A673 (cell line): Measurements from ENCODE around the gene OSBPL6. TPM values are rescaled to one million over a fixed set of nuclear protein-coding genes. Genes with fewer than 3 reads are reported as not detected.
"Not testable (repeated sequence)": the region's sequence is repeated elsewhere in the genome, so short reads cannot be mapped to it uniquely, and the experiment has no call there.

Experiments used
- BruUV-seq: library from RNA; stranded (reverse); fragments of 400-500 nt; replicated peaks from 2 replicates; lab custom pipeline; 2021; lab: Mats Ljungman, UMichigan
- CTCF ChIA-PET: fragments of 300-600 bp; sonication (Branson Sonifier 250); formaldehyde crosslinking; loops from one replicate; lab custom pipeline; 2022; ENCODE audit warnings: antibody characterized with exemption; lab: Charles Lee
- POLR2A ChIA-PET: fragments of 300-600 bp; sonication (Branson Sonifier 250); formaldehyde crosslinking; loops from one replicate; lab custom pipeline; 2022; ENCODE audit warnings: antibody characterized with exemption; ENCODE audit not compliant: low non-redundant PET; lab: Charles Lee
- DNase-seq: peaks from one replicate; pipeline ENCODE4 v3.0.0-alpha.2; 2015; ENCODE audit warnings: low spot score
- H3K27ac ChIP-seq: fragments of 200-600 bp; sonication (generic); 2 replicates; pipeline ENCODE4 v1.5.1; 2016; ENCODE audit warnings: mixed run types, low read depth, mild to moderate bottlenecking, mixed read lengths, antibody characterized with exemption, low read length; ENCODE audit not compliant: poor library complexity, severe bottlenecking
- H3K27me3 ChIP-seq: fragments of 200-600 bp; sonication (generic); replicated peaks from 2 replicates; pipeline ENCODE4 v1.6.1; 2017; ENCODE audit warnings: mixed run types, low read depth, mild to moderate bottlenecking, mixed read lengths, antibody characterized with exemption, low read length; ENCODE audit not compliant: insufficient read depth, poor library complexity
- H3K36me3 ChIP-seq: fragments of 200-600 bp; sonication (generic); 2 replicates; pipeline ENCODE4 v1.6.1; 2016; ENCODE audit warnings: mixed run types, mild to moderate bottlenecking, mixed read lengths, antibody characterized with exemption, low read length; ENCODE audit not compliant: insufficient read depth, poor library complexity, severe bottlenecking
- H3K4me1 ChIP-seq: fragments of 200-600 bp; sonication (generic); 2 replicates; pipeline ENCODE4 v1.6.1; 2017; ENCODE audit warnings: mixed run types, mild to moderate bottlenecking, mixed read lengths, antibody characterized with exemption, low read length; ENCODE audit not compliant: insufficient read depth, poor library complexity, severe bottlenecking
- H3K4me3 ChIP-seq: fragments of 200-600 bp; sonication (generic); 2 replicates; pipeline ENCODE4 v1.5.1; 2016; ENCODE audit warnings: low read depth, mixed run types, mild to moderate bottlenecking, mixed read lengths, low read length; ENCODE audit not compliant: poor library complexity, severe bottlenecking
- H3K9me3 ChIP-seq: fragments of 200-600 bp; sonication (generic); 2 replicates; pipeline ENCODE4 v1.6.1; 2016; ENCODE audit warnings: mixed run types, low read depth, mild to moderate bottlenecking, mixed read lengths, antibody characterized with exemption, low read length; ENCODE audit not compliant: poor library complexity, severe bottlenecking
- EZH2 ChIP-seq: fragments of 200-600 bp; sonication (generic); IDR thresholded peaks from 2 replicates; pipeline ENCODE4 v1.6.1; 2017; ENCODE audit warnings: borderline replicate concordance, low read depth, mild to moderate bottlenecking, mixed read lengths, antibody characterized with exemption, low read length; ENCODE audit not compliant: poor library complexity, severe bottlenecking
- intact Hi-C: fragments of 100-400 bp; cut with micrococcal nuclease; formaldehyde crosslinking; loops from one replicate; pipeline ENCODE4 v1.10.0; 2022; ENCODE audit not compliant: unreplicated experiment
- total RNA-seq: library from RNA; stranded (reverse); gene quantifications from 2 replicates; pipeline ENCODE4 v1.2.3, GENCODE V29; 2021
- TF ChIP-seq, protein P1 (sequence below): fragments of 300-800, 200-600 bp; sonication (generic); conservative IDR thresholded peaks from 2 replicates; pipeline ENCODE4 v1.5.1; 2017; ENCODE audit warnings: low read depth, mild to moderate bottlenecking, antibody characterized with exemption, low read length, moderate library complexity, mixed read lengths

Gene OSBPL6
- total RNA-seq, 1 experiment from 2014 or later = 19.3 TPM

DNA sequence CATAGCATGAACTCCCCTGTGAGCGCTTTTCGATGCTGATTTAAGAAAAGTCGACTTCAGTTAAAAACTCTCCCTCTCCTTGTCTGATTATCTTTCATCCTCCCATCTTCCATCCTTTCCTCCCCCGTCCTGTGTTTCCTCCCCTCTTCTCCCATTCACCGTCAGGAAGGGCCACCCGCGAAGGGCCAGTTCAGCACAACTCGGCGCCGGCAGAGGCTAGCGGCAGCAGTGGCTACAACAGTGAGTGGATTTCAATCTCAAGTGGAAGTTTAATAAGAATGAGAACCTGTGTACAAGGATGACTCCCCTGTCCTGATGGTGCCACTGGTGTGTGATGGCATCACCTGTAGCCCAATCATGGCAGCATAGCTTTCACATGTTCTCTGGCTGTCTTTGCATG is 149.8 kb downstream of the OSBPL6 start:
- H3K9me3 ChIP-seq = no peaks in the 10 kb centered on the region
- H3K36me3 ChIP-seq = no peaks in the 10 kb centered on the region
- no peaks in the 10 kb centered on the region for H3K4me1 ChIP-seq
- DNase-seq = no peak
- TF ChIP-seq, protein P1, sequence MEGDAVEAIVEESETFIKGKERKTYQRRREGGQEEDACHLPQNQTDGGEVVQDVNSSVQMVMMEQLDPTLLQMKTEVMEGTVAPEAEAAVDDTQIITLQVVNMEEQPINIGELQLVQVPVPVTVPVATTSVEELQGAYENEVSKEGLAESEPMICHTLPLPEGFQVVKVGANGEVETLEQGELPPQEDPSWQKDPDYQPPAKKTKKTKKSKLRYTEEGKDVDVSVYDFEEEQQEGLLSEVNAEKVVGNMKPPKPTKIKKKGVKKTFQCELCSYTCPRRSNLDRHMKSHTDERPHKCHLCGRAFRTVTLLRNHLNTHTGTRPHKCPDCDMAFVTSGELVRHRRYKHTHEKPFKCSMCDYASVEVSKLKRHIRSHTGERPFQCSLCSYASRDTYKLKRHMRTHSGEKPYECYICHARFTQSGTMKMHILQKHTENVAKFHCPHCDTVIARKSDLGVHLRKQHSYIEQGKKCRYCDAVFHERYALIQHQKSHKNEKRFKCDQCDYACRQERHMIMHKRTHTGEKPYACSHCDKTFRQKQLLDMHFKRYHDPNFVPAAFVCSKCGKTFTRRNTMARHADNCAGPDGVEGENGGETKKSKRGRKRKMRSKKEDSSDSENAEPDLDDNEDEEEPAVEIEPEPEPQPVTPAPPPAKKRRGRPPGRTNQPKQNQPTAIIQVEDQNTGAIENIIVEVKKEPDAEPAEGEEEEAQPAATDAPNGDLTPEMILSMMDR = no peak
- no peak for TF ChIP-seq EZH2
- no peak overlapping the region for H3K27ac ChIP-seq
- H3K4me3 ChIP-seq = no peak overlapping the region
- CTCF ChIA-PET = interaction anchor here (0.6 kb wide), 1 partner anchor 113 kb away, joined by 3 read pairs; no protein-coding TSS in a partner anchor
- H3K27me3 ChIP-seq = no peaks in the 10 kb centered on the region
- intact Hi-C loops = no loop called here
- BruUV-seq = no TSS peak
- POLR2A ChIA-PET = no interaction called here

DNA sequence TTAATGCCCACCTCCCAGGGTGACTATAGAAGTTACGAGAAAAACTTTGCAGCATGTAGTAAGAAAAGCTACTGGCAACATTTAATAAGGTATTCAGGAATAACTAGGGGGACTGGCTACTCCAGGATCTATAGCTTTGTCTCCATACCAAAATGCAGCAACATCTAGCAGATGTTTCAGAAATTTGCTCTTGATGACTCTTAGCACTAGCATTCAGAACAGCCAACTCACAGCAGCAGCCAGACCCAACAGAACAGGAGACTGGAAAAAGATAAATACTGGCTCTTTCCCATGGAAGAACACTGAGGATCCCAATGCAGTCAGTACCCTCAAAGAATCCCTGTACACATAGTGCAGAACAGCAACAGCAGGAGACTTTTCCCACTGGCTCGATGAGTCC is 151.6 kb downstream of the OSBPL6 start:
- Histone ChIP-seq H3K36me3 (no peaks in the 10 kb centered on the region), H3K27ac (no peak overlapping the region), H3K27me3 (no peaks in the 10 kb centered on the region), H3K4me3 (no peak overlapping the region), H3K9me3 (no peaks in the 10 kb centered on the region), H3K4me1 (no peaks in the 10 kb centered on the region)
- no peak for DNase-seq
- ChIA-PET CTCF (no interaction called here), POLR2A (no interaction called here)
- no peak for TF ChIP-seq EZH2
- TF ChIP-seq, protein P1 = no peak
- intact Hi-C loops = no loop called here
- BruUV-seq = no TSS peak

DNA sequence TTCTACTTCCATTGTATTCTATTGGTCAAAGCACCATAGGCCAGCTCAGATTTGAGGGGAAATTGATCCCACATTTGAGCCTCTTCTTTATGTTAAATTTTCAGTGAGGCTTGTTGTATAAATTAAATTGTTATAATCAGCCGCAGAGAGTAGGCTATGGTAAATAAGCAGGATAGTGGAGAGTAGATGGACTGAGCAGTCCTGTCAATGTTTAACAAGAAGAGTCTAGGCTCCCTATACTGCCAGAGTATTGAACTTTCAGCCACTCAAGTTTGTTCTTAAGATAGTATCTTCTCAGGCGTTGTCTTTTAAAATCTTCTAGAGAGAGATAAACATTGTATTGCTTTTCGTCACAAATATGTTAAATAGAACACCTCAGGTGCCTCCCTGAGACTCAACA is 155.7 kb downstream of the OSBPL6 start:
- Histone ChIP-seq H3K27me3 (no peaks in the 10 kb centered on the region), H3K9me3 (no peaks in the 10 kb centered on the region), H3K27ac (no peak overlapping the region), H3K4me3 (no peak overlapping the region), H3K4me1 (no peaks in the 10 kb centered on the region), H3K36me3 (no peaks in the 10 kb centered on the region)
- ChIA-PET CTCF (no interaction called here), POLR2A (no interaction called here)
- TF ChIP-seq EZH2 = no peak
- TF ChIP-seq, protein P1 = no peak
- no TSS peak for BruUV-seq
- intact Hi-C loops = no loop called here
- no peak for DNase-seq

DNA sequence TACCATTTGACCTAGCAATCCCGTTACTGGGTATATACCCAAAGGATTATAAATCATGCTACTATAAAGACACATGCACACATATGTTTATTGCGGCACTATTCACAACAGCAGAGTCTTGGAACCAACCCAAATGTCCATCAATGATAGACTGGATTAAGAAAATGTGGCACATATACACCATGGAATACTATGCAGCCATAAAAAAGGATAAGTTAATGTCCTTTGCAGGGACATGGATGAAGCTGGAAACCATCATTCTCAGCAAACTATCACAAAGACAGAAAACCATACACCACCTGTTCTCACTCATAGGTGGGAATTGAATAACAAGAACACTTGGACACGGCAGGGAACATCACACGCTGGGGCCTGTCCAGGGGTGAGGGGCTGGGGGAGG is 163.4 kb downstream of the OSBPL6 start:
- H3K36me3 ChIP-seq, H3K4me1 ChIP-seq, POLR2A ChIA-PET, H3K4me3 ChIP-seq, H3K27me3 ChIP-seq, H3K27ac ChIP-seq, intact Hi-C loops, H3K9me3 ChIP-seq, BruUV-seq, CTCF ChIA-PET, DNase-seq: not testable (repeated sequence)
